ENCODE data around the gene SNAP23. TPM values are rescaled to one million over a fixed set of nuclear protein-coding genes. Genes with fewer than 3 reads are reported as not detected.

SNAP23 gene
- total RNA-seq, 4 donors from 2014 or later: 79.1 to 155 (median 84.2) TPM

DNA sequence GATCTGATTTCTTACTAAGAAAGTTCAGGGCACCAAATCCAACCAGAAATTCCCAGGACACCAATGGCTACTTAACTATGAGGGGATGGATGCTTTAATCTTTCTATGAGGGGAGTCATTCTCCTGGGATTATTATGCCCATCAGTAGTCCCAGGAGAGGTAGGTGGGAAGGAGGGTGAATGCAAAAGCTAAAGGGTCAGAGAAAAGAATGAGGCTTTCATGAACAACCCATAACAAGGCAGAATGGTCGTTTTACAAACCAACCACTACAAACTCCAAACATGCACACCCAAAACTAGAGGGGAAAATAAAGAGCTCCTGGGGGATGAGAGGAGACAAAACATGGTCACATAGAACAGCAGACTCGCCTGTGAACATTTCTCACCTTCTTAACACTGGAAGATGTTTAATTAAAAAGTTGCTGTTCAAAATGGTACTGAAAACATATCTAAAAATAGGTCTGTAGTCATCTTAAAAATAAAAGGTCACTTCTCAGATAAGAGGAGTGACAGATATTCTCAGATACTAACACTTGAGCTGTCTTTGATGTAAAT lies 83.6 kb downstream of the SNAP23 start:
- Histone ChIP-seq H3K4me3 (no peak overlapping the region), H3K27ac (no peak overlapping the region), H3K27me3 (no peaks in the 10 kb centered on the region), H3K4me1 (peaks cover 14 to 20% of the 10 kb centered on the region in 2 donors), H3K9me3 (no peaks in the 10 kb centered on the region), H3K36me3 (no peaks in the 10 kb centered on the region)
- DNase-seq: no peak
- intact Hi-C loops (cut with DNase I; ENCODE audit: low total_unique reads): no loop called here
- TF ChIP-seq, protein P1, sequence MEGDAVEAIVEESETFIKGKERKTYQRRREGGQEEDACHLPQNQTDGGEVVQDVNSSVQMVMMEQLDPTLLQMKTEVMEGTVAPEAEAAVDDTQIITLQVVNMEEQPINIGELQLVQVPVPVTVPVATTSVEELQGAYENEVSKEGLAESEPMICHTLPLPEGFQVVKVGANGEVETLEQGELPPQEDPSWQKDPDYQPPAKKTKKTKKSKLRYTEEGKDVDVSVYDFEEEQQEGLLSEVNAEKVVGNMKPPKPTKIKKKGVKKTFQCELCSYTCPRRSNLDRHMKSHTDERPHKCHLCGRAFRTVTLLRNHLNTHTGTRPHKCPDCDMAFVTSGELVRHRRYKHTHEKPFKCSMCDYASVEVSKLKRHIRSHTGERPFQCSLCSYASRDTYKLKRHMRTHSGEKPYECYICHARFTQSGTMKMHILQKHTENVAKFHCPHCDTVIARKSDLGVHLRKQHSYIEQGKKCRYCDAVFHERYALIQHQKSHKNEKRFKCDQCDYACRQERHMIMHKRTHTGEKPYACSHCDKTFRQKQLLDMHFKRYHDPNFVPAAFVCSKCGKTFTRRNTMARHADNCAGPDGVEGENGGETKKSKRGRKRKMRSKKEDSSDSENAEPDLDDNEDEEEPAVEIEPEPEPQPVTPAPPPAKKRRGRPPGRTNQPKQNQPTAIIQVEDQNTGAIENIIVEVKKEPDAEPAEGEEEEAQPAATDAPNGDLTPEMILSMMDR (IDR thresholded peaks at IDR 0.05): no peak
- TF ChIP-seq POLR2A (IDR thresholded peaks at IDR 0.05): no peak

DNA sequence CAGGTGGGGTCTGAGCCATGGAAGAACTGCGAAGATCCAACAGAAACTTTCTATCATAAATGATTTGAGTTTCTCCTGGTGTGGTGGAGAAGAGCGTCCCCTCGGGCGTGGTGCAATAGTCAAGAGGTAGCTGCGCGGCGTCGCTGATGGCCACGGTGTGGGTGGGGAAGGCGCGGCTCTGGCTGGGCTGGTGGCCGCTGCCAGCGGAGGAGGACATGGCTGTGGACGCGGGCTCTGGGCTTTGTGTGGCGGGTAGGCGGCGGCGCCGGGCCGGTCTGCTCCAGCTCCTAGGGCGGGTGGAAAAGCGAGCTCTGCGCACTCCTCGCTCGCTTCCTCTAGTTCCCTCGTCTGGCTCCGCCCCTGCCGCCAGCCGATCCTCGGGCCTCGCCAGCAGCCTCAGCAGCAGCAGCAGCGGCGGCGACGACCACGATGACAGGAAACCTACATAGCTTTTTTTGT lies 85.9 kb downstream of the SNAP23 start:
- DNase-seq: peak; percentile 81 to 85
- intact Hi-C loops (cut with DNase I; ENCODE audit: low total_unique reads): no loop called here
- H3K27ac ChIP-seq: peak overlapping the region; percentile 77 to 83
- H3K36me3 ChIP-seq: no peaks in the 10 kb centered on the region
- H3K27me3 ChIP-seq: no peaks in the 10 kb centered on the region
- TF ChIP-seq, protein P1 (IDR thresholded peaks at IDR 0.05): peak in 1 of 4 experiments; percentile 4
- TF ChIP-seq POLR2A (IDR thresholded peaks at IDR 0.05): peak; percentile 36 to 58
- no peaks in the 10 kb centered on the region for H3K9me3 ChIP-seq
- peak overlapping the region; percentile 32 to 51 for H3K4me3 ChIP-seq
- peaks cover 14 to 29% of the 10 kb centered on the region in 2 donors for H3K4me1 ChIP-seq

Other genes starting within 250 kb of the SNAP23 start
- 10 to 100 TPM; 11.8 to 48.9 (median 41.3) TPM for gene GANC, start 222.4 kb upstream of the SNAP23 start, total RNA-seq
- 10 to 100 TPM; 25.4 to 96.5 (median 66.6) TPM for gene TMEM87A, start 222.2 kb upstream of the SNAP23 start, total RNA-seq
- gene CAPN3, start 136.1 kb upstream of the SNAP23 start, total RNA-seq: 10 to 100 TPM in 2 of 4 donors, 1 to 10 TPM in 1, under 1 TPM in 1; 0.29 to 17.4 (median 9.4) TPM
- 10 to 100 TPM; 56.6 to 95.0 (median 72.0) TPM for gene ZNF106, start 4.5 kb upstream of the SNAP23 start, total RNA-seq
- 10 to 100 TPM in 3 of 4 donors, 1 to 10 TPM in 1; 8.7 to 27.1 (median 21.9) TPM for gene LRRC57, start 53.2 kb downstream of the SNAP23 start, total RNA-seq
- 10 to 100 TPM in 2 of 4 donors, 1 to 10 TPM in 2; 3.5 to 28.1 (median 14.6) TPM for gene HAUS2, start 53.2 kb downstream of the SNAP23 start, total RNA-seq
- 10 to 100 TPM; 22.8 to 67.2 (median 25.2) TPM for gene STARD9, start 80.0 kb downstream of the SNAP23 start, total RNA-seq
- 10 to 100 TPM; 11.3 to 31.2 (median 19.5) TPM for gene CDAN1, start 241.5 kb downstream of the SNAP23 start, total RNA-seq